ENCODE measurements around the gene CLDN4. TPM values are rescaled to one million over a fixed set of nuclear protein-coding genes. Genes with fewer than 3 reads are reported as not detected.

CLDN4 gene
- polyA plus RNA-seq, 1 donor (not counting 4 experiments of a cell fraction or from before 2014, with no cell fraction given) = 7.2 TPM

DNA sequence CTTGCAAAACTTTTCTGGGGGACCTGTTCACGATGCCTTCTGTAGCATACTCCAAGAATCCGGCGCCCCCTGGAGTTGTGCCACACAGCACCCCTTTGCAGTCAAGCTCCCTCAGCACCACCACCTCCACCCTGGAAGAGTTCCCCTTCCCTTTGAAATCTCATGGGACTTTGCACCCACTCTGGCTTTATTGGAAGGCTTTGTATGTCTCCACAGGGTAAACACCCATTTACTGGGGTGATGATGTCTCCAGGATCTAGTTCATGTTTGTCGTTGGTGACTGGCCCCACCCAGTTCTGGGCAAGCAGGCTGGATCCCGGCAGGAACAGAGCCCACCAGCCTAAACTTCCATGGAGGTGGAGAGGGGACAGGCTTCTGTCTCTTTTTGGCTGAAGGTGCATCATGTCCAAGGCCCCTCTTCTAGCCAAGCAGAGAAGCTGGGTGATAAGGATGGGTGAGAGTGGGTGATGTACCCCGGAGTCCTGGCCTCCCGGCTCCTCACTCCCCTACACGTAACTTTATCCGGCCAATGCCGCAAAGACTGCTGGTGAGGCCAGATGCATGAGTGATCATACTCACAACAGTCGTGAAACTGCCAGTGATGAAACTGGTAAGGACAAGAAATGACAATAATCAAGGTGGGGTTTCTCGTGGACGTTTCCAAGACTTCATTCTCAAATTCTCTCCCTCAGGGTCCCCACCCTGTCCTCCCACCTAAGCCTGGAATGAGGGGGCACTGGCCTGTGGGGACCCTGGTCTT, 695 bp upstream of the CLDN4 start:
- FAIRE-seq = no peak
- no peaks in the 10 kb centered on the region for H4K20me1 ChIP-seq (ENCODE audit: control insufficient read depth, extremely low read depth, insufficient read depth, low read length)
- no peaks in the 10 kb centered on the region for H3K9me3 ChIP-seq (ENCODE audit: control insufficient read depth, low read depth, low read length)
- H3K4me3 ChIP-seq (ENCODE audit: control insufficient read depth in 2 of 3, extremely low read depth in 1 of 3, insufficient read depth in 2 of 3, low read depth in 1 of 3, low read length in 3 of 3) = no peak overlapping the region
- H3K4me2 ChIP-seq (ENCODE audit: control insufficient read depth, extremely low read depth, insufficient read depth, low read depth, low read length) = no peak overlapping the region
- no peak overlapping the region for H3K9ac ChIP-seq (ENCODE audit: control insufficient read depth, extremely low read depth, insufficient read depth, low read length)
- H2AFZ ChIP-seq (ENCODE audit: control insufficient read depth, low read length) = no peak overlapping the region
- peaks cover 59% of the 10 kb centered on the region for H3K4me1 ChIP-seq (ENCODE audit: control insufficient read depth, extremely low read depth, insufficient read depth, low read length)
- H3K27me3 ChIP-seq (ENCODE audit: control insufficient read depth, extremely low read depth, insufficient read depth, low read length) = no peaks in the 10 kb centered on the region
- H3K79me2 ChIP-seq (ENCODE audit: control insufficient read depth, insufficient read depth, low read length) = no peaks in the 10 kb centered on the region
- no peak for TF ChIP-seq EZH2 (IDR thresholded peaks at IDR 0.05; ENCODE audit: low read length)
- TF ChIP-seq, protein P1, sequence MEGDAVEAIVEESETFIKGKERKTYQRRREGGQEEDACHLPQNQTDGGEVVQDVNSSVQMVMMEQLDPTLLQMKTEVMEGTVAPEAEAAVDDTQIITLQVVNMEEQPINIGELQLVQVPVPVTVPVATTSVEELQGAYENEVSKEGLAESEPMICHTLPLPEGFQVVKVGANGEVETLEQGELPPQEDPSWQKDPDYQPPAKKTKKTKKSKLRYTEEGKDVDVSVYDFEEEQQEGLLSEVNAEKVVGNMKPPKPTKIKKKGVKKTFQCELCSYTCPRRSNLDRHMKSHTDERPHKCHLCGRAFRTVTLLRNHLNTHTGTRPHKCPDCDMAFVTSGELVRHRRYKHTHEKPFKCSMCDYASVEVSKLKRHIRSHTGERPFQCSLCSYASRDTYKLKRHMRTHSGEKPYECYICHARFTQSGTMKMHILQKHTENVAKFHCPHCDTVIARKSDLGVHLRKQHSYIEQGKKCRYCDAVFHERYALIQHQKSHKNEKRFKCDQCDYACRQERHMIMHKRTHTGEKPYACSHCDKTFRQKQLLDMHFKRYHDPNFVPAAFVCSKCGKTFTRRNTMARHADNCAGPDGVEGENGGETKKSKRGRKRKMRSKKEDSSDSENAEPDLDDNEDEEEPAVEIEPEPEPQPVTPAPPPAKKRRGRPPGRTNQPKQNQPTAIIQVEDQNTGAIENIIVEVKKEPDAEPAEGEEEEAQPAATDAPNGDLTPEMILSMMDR (optimal IDR thresholded peaks at IDR 0.05 in 1 of 3, IDR thresholded peaks at IDR 0.05 in 1 of 3, conservative IDR thresholded peaks at IDR 0.05 in 1 of 3; ENCODE audit: extremely low read depth in 1 of 3, insufficient read depth in 2 of 3, low read length in 3 of 3) = peak in 1 of 3 experiments; percentile 2
- no peak overlapping the region for H3K27ac ChIP-seq (ENCODE audit: control insufficient read depth, insufficient read depth, low read length)
- H3K36me3 ChIP-seq (ENCODE audit: control insufficient read depth in 2 of 2, extremely low read depth in 1 of 2, insufficient read depth in 2 of 2, low read length in 2 of 2) = no peaks in the 10 kb centered on the region
- no peaks in the 10 kb centered on the region for H3K9me1 ChIP-seq (ENCODE audit: control insufficient read depth, extremely low read depth, insufficient read depth, low read length)
- DNase-seq (ENCODE audit: low read depth, low spot score) = no peak
- dilution Hi-C loops (cut with MboI; ENCODE audit: extremely low pct_ligation_motif_present, low sequenced_read_pairs) = no loop called here

DNA sequence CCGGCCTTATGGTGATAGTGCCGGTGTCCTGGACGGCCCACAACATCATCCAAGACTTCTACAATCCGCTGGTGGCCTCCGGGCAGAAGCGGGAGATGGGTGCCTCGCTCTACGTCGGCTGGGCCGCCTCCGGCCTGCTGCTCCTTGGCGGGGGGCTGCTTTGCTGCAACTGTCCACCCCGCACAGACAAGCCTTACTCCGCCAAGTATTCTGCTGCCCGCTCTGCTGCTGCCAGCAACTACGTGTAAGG, 713 bp downstream of the CLDN4 start:
- Histone ChIP-seq H3K4me2 (ENCODE audit: control insufficient read depth, extremely low read depth, insufficient read depth, low read depth, low read length) (peak overlapping the region; percentile 60), H3K36me3 (ENCODE audit: control insufficient read depth in 2 of 2, extremely low read depth in 1 of 2, insufficient read depth in 2 of 2, low read length in 2 of 2) (no peaks in the 10 kb centered on the region), H3K4me3 (ENCODE audit: control insufficient read depth in 2 of 3, extremely low read depth in 1 of 3, insufficient read depth in 2 of 3, low read depth in 1 of 3, low read length in 3 of 3) (peak overlapping the region in 2 of 3 experiments; percentile 4 to 36), H3K9me3 (ENCODE audit: control insufficient read depth, low read depth, low read length) (no peaks in the 10 kb centered on the region), H3K27me3 (ENCODE audit: control insufficient read depth, extremely low read depth, insufficient read depth, low read length) (no peaks in the 10 kb centered on the region), H2AFZ (ENCODE audit: control insufficient read depth, low read length) (no peak overlapping the region), H3K9me1 (ENCODE audit: control insufficient read depth, extremely low read depth, insufficient read depth, low read length) (no peaks in the 10 kb centered on the region), H3K9ac (ENCODE audit: control insufficient read depth, extremely low read depth, insufficient read depth, low read length) (peak overlapping the region; percentile 44), H3K79me2 (ENCODE audit: control insufficient read depth, insufficient read depth, low read length) (no peaks in the 10 kb centered on the region), H3K27ac (ENCODE audit: control insufficient read depth, insufficient read depth, low read length) (no peak overlapping the region), H4K20me1 (ENCODE audit: control insufficient read depth, extremely low read depth, insufficient read depth, low read length) (no peaks in the 10 kb centered on the region), H3K4me1 (ENCODE audit: control insufficient read depth, extremely low read depth, insufficient read depth, low read length) (peaks cover 59% of the 10 kb centered on the region)
- DNase-seq (ENCODE audit: low read depth, low spot score) (no peak), FAIRE-seq (no peak)
- dilution Hi-C loops (cut with MboI; ENCODE audit: extremely low pct_ligation_motif_present, low sequenced_read_pairs) = no loop called here
- no peak for TF ChIP-seq EZH2 (IDR thresholded peaks at IDR 0.05; ENCODE audit: low read length)
- TF ChIP-seq, protein P1 (optimal IDR thresholded peaks at IDR 0.05 in 1 of 3, IDR thresholded peaks at IDR 0.05 in 1 of 3, conservative IDR thresholded peaks at IDR 0.05 in 1 of 3; ENCODE audit: extremely low read depth in 1 of 3, insufficient read depth in 2 of 3, low read length in 3 of 3) = no peak
